Kidney (tissue), 14 donors: ENCODE measurements around the gene NOD1. TPM values are rescaled to one million over a fixed set of nuclear protein-coding genes. Genes with fewer than 3 reads are reported as not detected.

Experiments used
- DNase-seq, 5 donors: peaks; one replicate each; pipeline ENCODE4 v3.0.0-alpha.2; 2013 to 2020
- FAIRE-seq: peaks from 2 replicates; lab custom pipeline; 2012; peaks lifted over from hg19 to GRCh38; lab: Jason Lieb, UNC
- H3K27ac ChIP-seq, 2 donors: one replicate each; pipeline ENCODE4 v1.7.0; 2013; ENCODE audit warnings: low read depth in 2 of 2, low read length in 2 of 2, inconsistent platforms in 1 of 2
- H3K27me3 ChIP-seq: one replicate; pipeline ENCODE4 v1.7.1; 2013; ENCODE audit warnings: low read length, inconsistent platforms; ENCODE audit not compliant: control insufficient read depth, insufficient read depth
- H3K36me3 ChIP-seq, 3 donors: one replicate each; pipeline versions ENCODE4 v1.7.0 to v1.7.1; 2013; ENCODE audit warnings: low read length in 3 of 3, control low read depth in 1 of 3, inconsistent platforms in 1 of 3; ENCODE audit not compliant: insufficient read depth in 3 of 3, control insufficient read depth in 2 of 3
- H3K4me1 ChIP-seq, 3 donors: one replicate each; pipeline versions ENCODE4 v1.7.0 to v1.7.1; 2013; ENCODE audit warnings: low read length in 3 of 3, inconsistent platforms in 1 of 3, low read depth in 1 of 3; ENCODE audit not compliant: control insufficient read depth in 2 of 3, insufficient read depth in 2 of 3
- H3K4me3 ChIP-seq, 3 donors: one replicate each; pipeline versions ENCODE4 v1.7.0 to v1.8.1; 2013; ENCODE audit warnings: low read length in 3 of 3, control low read depth in 1 of 3, inconsistent platforms in 1 of 3
- H3K9ac ChIP-seq, 3 donors: one replicate each; pipeline versions ENCODE4 v1.7.0 to v1.7.1; 2013; ENCODE audit warnings: low read length in 3 of 3, control low read depth in 1 of 3, inconsistent platforms in 1 of 3
- H3K9me3 ChIP-seq, 3 donors: one replicate each; pipeline versions ENCODE4 v1.7.0 to v1.7.1; 2013; ENCODE audit warnings: low read length in 3 of 3, control low read depth in 1 of 3, inconsistent platforms in 1 of 3; ENCODE audit not compliant: control insufficient read depth in 2 of 3, insufficient read depth in 1 of 3
- intact Hi-C: fragments of 100-400 bp; cut with DNase I; formaldehyde crosslinking; loops from one replicate; pipeline ENCODE4 v1.11.1; 2022
- polyA plus RNA-seq: library from polyadenylated mRNA; stranded (reverse); fragments of 350-450 nt; fragmentation: Illumina TruSeq; extraction: RNeasy Lipid Tissue Mini Kit (QIAGEN cat#74804); gene quantifications from one replicate; pipeline ENCODE4 v1.2.3, GENCODE V29; 2014; ENCODE audit warnings: low read depth, low replicate concordance; ENCODE audit not compliant: insufficient read depth
- total RNA-seq: library from RNA; stranded (reverse); fragmentation: NEBNext Ultra II Directional; extraction: Animal tissue kit (Norgen Biotek cat#: 25700); gene quantifications from one replicate; pipeline ENCODE4 v1.2.1, GENCODE V29; 2021
- TF ChIP-seq, protein P1 (sequence below): IDR thresholded peaks from 3 replicates; pipeline ENCODE4 v1.5.1; 2012; ENCODE audit warnings: mild to moderate bottlenecking, moderate library complexity, borderline replicate concordance; ENCODE audit not compliant: insufficient read depth; ENCODE audit errors: extremely low read depth
- donor health status: control.
- donor health status: control.
- donor health status: control.
- donor health status: control.
- donor health status: control.
- donor health status: DM: yes; HTN: yes; CAD: no.
- donor health status: Normal renal cell carcinoma (clear cell type).

The NOD1 gene
- total and polyA plus RNA-seq, 2 donors from 2014 or later = 3.8 to 15.6 TPM

DNA sequence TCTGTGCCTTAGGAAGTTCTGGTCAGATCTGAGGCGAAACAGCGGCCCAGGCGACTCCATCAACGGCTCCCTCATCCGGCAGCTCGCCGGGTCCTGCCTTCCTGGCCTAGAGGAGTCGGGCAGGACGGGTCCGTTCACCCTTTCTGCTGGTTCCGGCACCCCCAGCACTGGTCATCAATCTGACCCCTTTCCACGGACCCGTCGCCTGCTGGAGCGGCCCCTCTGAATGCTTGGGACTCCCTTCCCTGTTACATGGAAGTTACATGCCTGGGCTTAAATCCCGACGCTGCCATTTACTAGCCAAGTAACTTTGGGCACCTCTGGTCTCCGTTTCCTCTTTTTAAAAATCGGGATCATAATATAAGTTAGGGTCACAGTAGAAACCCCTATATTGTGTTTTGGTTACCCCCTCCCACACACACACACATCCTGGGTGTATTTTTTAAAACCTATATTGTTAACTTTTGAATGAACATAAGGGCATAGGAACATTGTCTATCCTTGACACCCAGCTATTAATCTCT is 26.7 kb upstream of the NOD1 start:
- Histone ChIP-seq H3K27me3 (no peaks in the 10 kb centered on the region), H3K4me3 (peak overlapping the region; percentile 80 to 90 (median 81)), H3K36me3 (no peaks in the 10 kb centered on the region), H3K27ac (peak overlapping the region; percentile 88 to 96), H3K9ac (peak overlapping the region; percentile 59 to 93 (median 77)), H3K4me1 (peaks cover 0 to 12% (median 5%) of the 10 kb centered on the region in 3 donors), H3K9me3 (no peaks in the 10 kb centered on the region)
- TF ChIP-seq, protein P1, sequence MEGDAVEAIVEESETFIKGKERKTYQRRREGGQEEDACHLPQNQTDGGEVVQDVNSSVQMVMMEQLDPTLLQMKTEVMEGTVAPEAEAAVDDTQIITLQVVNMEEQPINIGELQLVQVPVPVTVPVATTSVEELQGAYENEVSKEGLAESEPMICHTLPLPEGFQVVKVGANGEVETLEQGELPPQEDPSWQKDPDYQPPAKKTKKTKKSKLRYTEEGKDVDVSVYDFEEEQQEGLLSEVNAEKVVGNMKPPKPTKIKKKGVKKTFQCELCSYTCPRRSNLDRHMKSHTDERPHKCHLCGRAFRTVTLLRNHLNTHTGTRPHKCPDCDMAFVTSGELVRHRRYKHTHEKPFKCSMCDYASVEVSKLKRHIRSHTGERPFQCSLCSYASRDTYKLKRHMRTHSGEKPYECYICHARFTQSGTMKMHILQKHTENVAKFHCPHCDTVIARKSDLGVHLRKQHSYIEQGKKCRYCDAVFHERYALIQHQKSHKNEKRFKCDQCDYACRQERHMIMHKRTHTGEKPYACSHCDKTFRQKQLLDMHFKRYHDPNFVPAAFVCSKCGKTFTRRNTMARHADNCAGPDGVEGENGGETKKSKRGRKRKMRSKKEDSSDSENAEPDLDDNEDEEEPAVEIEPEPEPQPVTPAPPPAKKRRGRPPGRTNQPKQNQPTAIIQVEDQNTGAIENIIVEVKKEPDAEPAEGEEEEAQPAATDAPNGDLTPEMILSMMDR = no peak
- FAIRE-seq = no peak
- no peak for DNase-seq
- intact Hi-C loops = no loop called here

DNA sequence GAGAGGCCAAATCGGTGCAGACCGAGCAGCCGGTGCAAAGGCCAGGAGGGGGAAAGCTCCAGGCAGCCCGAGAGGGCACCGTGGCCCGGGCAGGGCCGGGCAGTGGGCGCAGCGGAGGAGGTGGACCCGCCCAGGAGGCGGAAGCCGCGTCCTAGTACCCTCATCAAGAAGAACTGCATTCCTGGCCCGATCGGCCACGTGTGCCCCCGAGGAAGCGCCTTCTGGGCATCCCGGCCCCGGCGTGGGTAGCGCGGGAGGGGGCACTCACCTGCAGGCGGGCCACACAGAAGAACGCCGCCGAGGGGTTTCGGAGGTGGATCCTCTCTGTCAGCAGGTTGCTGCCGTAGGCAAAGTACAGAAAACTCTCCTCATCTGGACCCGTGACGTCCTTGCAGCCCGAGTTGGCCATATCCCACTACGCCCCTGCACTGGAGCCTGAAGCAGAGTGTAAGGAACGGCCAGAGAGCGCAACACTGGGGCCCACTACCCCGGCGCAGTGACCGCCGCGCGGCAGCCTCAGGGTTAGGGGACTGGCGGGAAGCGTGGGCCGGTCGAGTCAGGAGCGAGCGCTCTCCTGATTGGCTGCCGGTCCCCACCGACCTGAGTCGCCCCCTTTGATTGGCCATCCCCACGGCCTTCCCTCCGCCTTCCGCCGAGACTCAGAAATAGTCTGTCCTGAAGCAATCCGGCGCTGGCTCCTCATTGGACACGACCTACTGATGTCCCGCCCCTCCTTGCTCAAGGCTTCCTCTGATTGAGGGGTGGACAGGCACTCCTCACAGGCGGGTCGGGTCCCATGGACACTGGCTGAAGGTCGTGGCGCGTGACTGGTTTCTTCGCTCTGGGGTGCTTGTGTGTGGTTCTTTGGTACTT is 26.0 kb upstream of the NOD1 start, which contains the start of gene GGCT:
TSS of gene GGCT (minus strand) at position 529 of the 873 bp plus-strand sequence. CDS start at position 409, 120 bp downstream.
- H3K27ac ChIP-seq = peak within 1 kb of the TSS; percentile 90 to 96
- intact Hi-C loops = no loop called here
- TF ChIP-seq, protein P1 = no peak
- H3K36me3 ChIP-seq = no peaks in the 10 kb centered on the region
- H3K27me3 ChIP-seq = no peaks in the 10 kb centered on the region
- peak within 1 kb of the TSS; percentile 81 to 99 (median 90) for H3K4me3 ChIP-seq
- peak; percentile 97 for FAIRE-seq
- H3K4me1 ChIP-seq = peaks cover 0 to 12% (median 4%) of the 10 kb centered on the region in 3 donors
- H3K9me3 ChIP-seq = no peaks in the 10 kb centered on the region
- H3K9ac ChIP-seq = peak within 1 kb of the TSS; percentile 86 to 95 (median 89)
- DNase-seq = peak; percentile 99

DNA sequence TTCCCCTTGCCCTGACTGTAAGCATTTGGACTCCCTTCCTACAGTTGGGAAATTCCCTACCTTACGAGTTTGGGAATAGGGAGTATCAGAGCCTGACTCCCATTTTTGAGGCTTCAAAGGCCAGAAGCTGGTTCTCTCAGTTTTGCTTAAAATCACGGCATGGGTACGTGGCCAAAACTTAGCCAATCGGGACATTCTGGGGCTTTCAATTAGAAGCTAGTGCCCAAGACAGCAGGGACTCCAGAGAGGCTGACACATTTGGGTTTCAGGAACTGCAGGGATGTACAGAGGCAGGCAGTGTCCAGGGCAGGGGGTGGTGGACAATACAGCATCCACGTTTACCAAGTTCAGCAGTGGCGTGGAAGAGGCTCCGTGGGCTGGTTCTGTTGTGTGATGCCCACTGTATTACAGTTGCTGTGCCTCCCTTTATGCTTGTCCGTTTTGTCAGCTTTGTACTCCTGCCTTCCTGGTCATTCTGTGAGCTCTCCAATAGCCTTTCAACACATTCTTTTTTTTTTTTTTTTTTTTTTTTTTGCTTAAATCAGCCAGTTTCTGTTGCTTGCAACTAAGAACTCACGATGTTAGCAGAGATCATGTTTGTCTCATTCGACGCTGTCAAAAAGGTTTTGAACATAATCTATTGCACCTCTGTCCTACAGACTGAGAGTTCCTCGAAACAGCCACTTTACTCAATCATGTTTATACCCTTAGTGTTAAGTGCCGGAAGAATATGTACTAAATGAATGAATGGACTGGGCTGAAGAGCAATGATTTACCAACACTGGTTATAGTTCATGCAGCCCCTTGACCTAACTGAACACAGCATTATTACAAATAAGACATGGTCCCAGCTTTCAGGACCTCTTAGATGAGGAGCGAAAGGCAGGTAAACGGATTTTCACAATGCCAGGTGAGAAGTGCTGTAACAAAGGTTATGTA is 25.0 kb upstream of the NOD1 start:
- TF ChIP-seq, protein P1 = no peak
- Histone ChIP-seq H3K27me3 (no peaks in the 10 kb centered on the region), H3K9ac (peak overlapping the region; percentile 86 to 95 (median 89)), H3K9me3 (no peaks in the 10 kb centered on the region), H3K27ac (peak overlapping the region in 1 of 2 donors; percentile 90), H3K4me3 (peak overlapping the region; percentile 81 to 99 (median 90)), H3K36me3 (no peaks in the 10 kb centered on the region), H3K4me1 (peaks cover 0 to 12% (median 4%) of the 10 kb centered on the region in 3 donors)
- DNase-seq = peak in 1 of 5 donors; percentile 19
- FAIRE-seq = no peak
- intact Hi-C loops = no loop called here
